ENCODE data around the gene SLC24A1. TPM values are rescaled to one million over a fixed set of nuclear protein-coding genes. Genes with fewer than 3 reads are reported as not detected.
A peak's percentile ranks its signal among the peaks of the same experiment; 100 is the strongest.

The SLC24A1 gene
- total and polyA plus RNA-seq, 10 of the 15 experiments (the other 5 are each of a cell fraction or from before 2014, with no cell fraction given) = 1.4 to 5.8 (median 3.3) TPM

GRCh38 chr15:65610871-65611718 lies 10.6 kb upstream of the SLC24A1 start, which contains the start of gene INTS14:
Gene INTS14, minus strand, starts transcription at chr15:65611131. Its CDS starts 3,751 bp downstream, at chr15:65607380.
- H3K27me3 ChIP-seq (replicated peaks in 1 of 2; ENCODE audit: control insufficient read depth in 2 of 2, insufficient read depth in 2 of 2, low read length in 1 of 2) = no peaks in the 10 kb centered on the region
- peak; percentile 99 for ATAC-seq
- ChIA-PET CTCF (interaction anchor here (0.6 to 4.5 kb wide), 25 partner anchors 8 to 559 kb away, joined by 3 to 28 read pairs (median 4); partner anchors contain the start of gene RAB11A), POLR2A (interaction anchor here (0.7 to 2.8 kb wide), 7 partner anchors 12 to 683 kb away, joined by 3 to 10 read pairs (median 5); partner anchors contain the start of gene RAB11A), RAD21 (ENCODE audit: unreplicated experiment) (interaction anchor here (0.8 to 2.3 kb wide), 12 partner anchors 21 to 325 kb away, joined by 3 to 12 read pairs (median 4); partner anchors contain the start of genes DENND4A, PARP16 and RAB11A), SMC1A (ENCODE audit: uncharacterized antibody, unreplicated experiment) (interaction anchor here (0.8 to 3.5 kb wide), 12 partner anchors 15 to 259 kb away, joined by 3 to 12 read pairs (median 4); partner anchors contain the start of gene RAB11A)
- peak within 1 kb of the TSS; percentile 84 for H3K4me2 ChIP-seq (ENCODE audit: control insufficient read depth, insufficient read depth)
- no peaks in the 10 kb centered on the region for H3K36me3 ChIP-seq (ENCODE audit: control insufficient read depth in 2 of 2, insufficient read depth in 2 of 2, low read length in 1 of 2)
- H3K9me3 ChIP-seq (replicated peaks; ENCODE audit: control insufficient read depth, insufficient read depth, low read length) = no peaks in the 10 kb centered on the region
- H3K79me2 ChIP-seq (ENCODE audit: control insufficient read depth, insufficient read depth, low read length) = peaks cover 34% of the 10 kb centered on the region
- 1% methylated on average over 63 of the region's 64 CpGs for WGBS (ENCODE audit: insufficient coverage, insufficient replicate concordance, low lambda C conversion rate, missing lambda C conversion rate)
- DNase-seq (ENCODE audit: low read depth, low spot score) = peak; percentile 67
- intact Hi-C loops (cut with micrococcal nuclease; ENCODE audit: unreplicated experiment) (no loop called here), in situ Hi-C loops (cut with MboI) (no loop called here)
- peak within 1 kb of the TSS; percentile 97 for H2AFZ ChIP-seq (ENCODE audit: control insufficient read depth, low read depth, low read length)
- peak within 1 kb of the TSS; percentile 76 for H3K27ac ChIP-seq (ENCODE audit: control insufficient read depth, insufficient read depth)
- H3K4me1 ChIP-seq (ENCODE audit: control insufficient read depth, insufficient read depth, low read length) = peaks cover 7% of the 10 kb centered on the region
- no TSS peak for BruUV-seq (replicated peaks)
- H3K4me3 ChIP-seq = peak within 1 kb of the TSS; percentile 88
- FAIRE-seq = peak; percentile 97
- no peaks in the 10 kb centered on the region for H4K20me1 ChIP-seq (ENCODE audit: control insufficient read depth, insufficient read depth)
- H3K9ac ChIP-seq (ENCODE audit: control insufficient read depth, insufficient read depth, low read length) = peak within 1 kb of the TSS; percentile 88
- TF ChIP-seq ZNF592 (IDR thresholded peaks at IDR 0.05) (peak; percentile 82; the same call in 1 of the 2 replicates), PAX5 (IDR thresholded peaks at IDR 0.05; ENCODE audit: borderline replicate concordance, low read depth, low read length) (no peak), PRDM15 (CRISPR knock-in tag; IDR thresholded peaks at IDR 0.05) (no peak), SMAD5 (IDR thresholded peaks at IDR 0.05; ENCODE audit: low read depth) (peak; percentile 64), KLF5 (IDR thresholded peaks at IDR 0.05; ENCODE audit: partially characterized antibody) (peak; percentile 64), STAT1 (conservative IDR thresholded peaks at IDR 0.05) (peak; percentile 98; the same call in 1 of the 2 replicates), IRF4 (IDR thresholded peaks at IDR 0.05; ENCODE audit: low read depth, low read length) (peak; percentile 66; the same call in 1 of the 2 replicates), MTA3 (IDR thresholded peaks at IDR 0.05; ENCODE audit: borderline replicate concordance, low read length) (peak; percentile 73; the same call in 1 of the 2 replicates), RCOR1 (conservative IDR thresholded peaks at IDR 0.05; ENCODE audit: low read depth, low read length) (0 out of 2 replicates have a peak, but pooled peaks have one; percentile 87), SMC3 (IDR thresholded peaks at IDR 0.05; ENCODE audit: borderline replicate concordance, low read length) (peak; percentile 37; the same call in 1 of the 2 replicates), RELB (IDR thresholded peaks at IDR 0.05; ENCODE audit: low read depth) (peak; percentile 96), CBX5 (IDR thresholded peaks at IDR 0.05; ENCODE audit: low read depth) (peak; percentile 91; the same call in 1 of the 2 replicates), RAD51 (IDR thresholded peaks at IDR 0.05) (no peak)
